K562 (cell line): ENCODE results near the gene PAXIP1. TPM values are rescaled to one million over a fixed set of nuclear protein-coding genes. Genes with fewer than 3 reads are reported as not detected.

Experiments used
- ARHGAP35 ChIP-seq: fragments of 450-650 bp; IDR thresholded peaks from 2 replicates; pipeline ENCODE4 v1.6.1; 2018; ENCODE audit not compliant: partially characterized antibody
- CHCHD3 ChIP-seq: fragments of 250-450 bp; sonication (Bioruptor Pico); IDR thresholded peaks from 2 replicates; pipeline ENCODE4 v2.1.2; 2022; ENCODE audit warnings: mild to moderate bottlenecking
- DMBX1 ChIP-seq: fragments of 250-450 bp; sonication (Bioruptor Pico); IDR thresholded peaks from 2 replicates; pipeline ENCODE4 v1.8.0; 2022; ENCODE audit warnings: inconsistent platforms, mild to moderate bottlenecking, moderate library complexity, borderline replicate concordance
- ESRRB ChIP-seq: fragments of 250-450 bp; sonication (Bioruptor Pico); IDR thresholded peaks from 2 replicates; pipeline ENCODE4 v1.5.0; 2020; ENCODE audit warnings: mild to moderate bottlenecking, moderate library complexity, borderline replicate concordance
- HDAC6 ChIP-seq: IDR thresholded peaks from 2 replicates; pipeline ENCODE4 v1.6.1; 2012; ENCODE audit warnings: low read depth, mild to moderate bottlenecking, control low read depth, inconsistent platforms, low read length, moderate library complexity
- MAFF ChIP-seq: IDR thresholded peaks from 2 replicates; pipeline ENCODE4 v1.6.1; 2012; ENCODE audit warnings: low read length, improper control_type of control experiment
- MAFK ChIP-seq: IDR thresholded peaks from 2 replicates; pipeline ENCODE4 v1.6.1; 2011; ENCODE audit warnings: low read length, improper control_type of control experiment
- MAZ ChIP-seq, 2 experiments: fragments of 450-650 bp in 1 of 2; sonication (generic) in 1 of 2; formaldehyde crosslinking; IDR thresholded peaks in 1 of 2; conservative IDR thresholded peaks in 1 of 2; 2 replicates each; pipeline versions ENCODE4 v1.4.0 to v1.5.0; 2020; ENCODE audit warnings: mild to moderate bottlenecking in 1 of 2, missing genetic modification reagents in 1 of 2
- MTF1 ChIP-seq: fragments of 250-450 bp; sonication (Bioruptor Pico); IDR thresholded peaks from 2 replicates; pipeline ENCODE4 v1.9.0; 2021; ENCODE audit warnings: moderate library complexity, mild to moderate bottlenecking, inconsistent platforms, borderline replicate concordance
- NFATC3 ChIP-seq: fragments of 450-650 bp; IDR thresholded peaks from 2 replicates; pipeline ENCODE4 v1.6.1; 2017; ENCODE audit warnings: mild to moderate bottlenecking
- PCBP1 ChIP-seq: fragments of 200-400 bp; formaldehyde crosslinking; IDR thresholded peaks from 2 replicates; pipeline ENCODE4 v1.6.1; 2018; ENCODE audit warnings: mild to moderate bottlenecking, low read depth, low read length; ENCODE audit not compliant: poor library complexity, severe bottlenecking
- PHTF2 ChIP-seq: fragments of 250-450 bp; sonication (Bioruptor Pico); IDR thresholded peaks from 2 replicates; pipeline ENCODE4 v1.5.0; 2021; ENCODE audit warnings: mild to moderate bottlenecking
- RCOR1 ChIP-seq, 2 experiments: IDR thresholded peaks; 2 replicates each; pipeline ENCODE4 v1.6.1; 2012; ENCODE audit warnings: low read depth in 2 of 2, low read length in 2 of 2, borderline replicate concordance in 1 of 2, improper control_type of control experiment in 1 of 2
- RFX5 ChIP-seq: IDR thresholded peaks from 2 replicates; pipeline ENCODE4 v1.6.1; 2011; ENCODE audit warnings: low read depth, mild to moderate bottlenecking, improper control_type of control experiment, low read length
- SAFB ChIP-seq: fragments of 200-400 bp; formaldehyde crosslinking; IDR thresholded peaks from 2 replicates; pipeline ENCODE4 v1.6.1; 2017; ENCODE audit warnings: low read depth, low read length, borderline replicate concordance
- SMAD3 ChIP-seq: fragments of 450-650 bp; formaldehyde crosslinking; conservative IDR thresholded peaks from 2 replicates; pipeline ENCODE4 v1.4.0; 2020; ENCODE audit warnings: mild to moderate bottlenecking
- SMARCA4 ChIP-seq: fragments of 450-650 bp; IDR thresholded peaks from 2 replicates; pipeline ENCODE4 v1.6.1; 2016
- SMARCE1 ChIP-seq: fragments of 450-650 bp; IDR thresholded peaks from 2 replicates; pipeline ENCODE4 v1.7.1; 2016; ENCODE audit warnings: mild to moderate bottlenecking
- SMC3 ChIP-seq: conservative IDR thresholded peaks from 2 replicates; pipeline ENCODE4 v1.6.1; 2011; ENCODE audit warnings: low read depth, low read length, improper control_type of control experiment; ENCODE audit not compliant: insufficient read depth
- TAF1 ChIP-seq: IDR thresholded peaks from 2 replicates; pipeline ENCODE4 v1.6.1; 2011; ENCODE audit warnings: mild to moderate bottlenecking, low read length, moderate library complexity; ENCODE audit not compliant: insufficient read depth, control insufficient read depth, severe bottlenecking; ENCODE audit errors: extremely low read depth
- TCF7 ChIP-seq: sonication (generic); IDR thresholded peaks from 2 replicates; pipeline ENCODE4 v1.6.1; 2016; ENCODE audit warnings: antibody characterized with exemption, borderline replicate concordance
- TEAD2 ChIP-seq: fragments of 450-650 bp; IDR thresholded peaks from 2 replicates; pipeline ENCODE4 v1.6.1; 2016; ENCODE audit warnings: missing genetic modification characterization, control low read depth, missing compliant biosample characterization
- ZKSCAN1 ChIP-seq: fragments of 150-350 bp; IDR thresholded peaks from 2 replicates; pipeline ENCODE4 v1.6.1; 2016; ENCODE audit warnings: low read depth, low read length
- ZNF696 ChIP-seq: fragments of 250-450 bp; sonication (Bioruptor Pico); conservative IDR thresholded peaks from 2 replicates; pipeline ENCODE4 v1.4.0; 2020; ENCODE audit warnings: mild to moderate bottlenecking, moderate library complexity
- ZNF75A ChIP-seq: fragments of 450-650 bp; formaldehyde crosslinking; IDR thresholded peaks from 2 replicates; pipeline ENCODE4 v1.4.0; 2020; ENCODE audit warnings: mild to moderate bottlenecking
- polyA plus RNA-seq, 8 experiments: library from polyadenylated mRNA; depleted of rRNA in 4 of 8; stranded (reverse) in 5 of 8; unstranded in 3 of 8; fragments of >200 nt; fragmentation: Nextera tagmentation in 2 of 8; fragmentation: Illumina TruSeq in 1 of 8; extraction: Ambion mirVana in 2 of 8; extraction: Trizol in 1 of 8; gene quantifications; 2 replicates each; pipeline versions ENCODE4 v1.2.1 to v1.2.3, GENCODE V29; 2011 to 2014; ENCODE audit warnings: inconsistent platforms in 1 of 8, missing spikeins in 1 of 8
- total RNA-seq, 7 experiments: library from RNA; depleted of rRNA in 6 of 7; stranded (reverse); fragments of >200 nt in 6 of 7; fragmentation: Illumina TruSeq in 2 of 7; extraction: Trizol in 2 of 7; gene quantifications; 2 replicates each; pipeline versions ENCODE4 v1.2.1 to v1.2.3, GENCODE V29; 2011 to 2021; ENCODE audit warnings: low replicate concordance in 1 of 7
- TF ChIP-seq, protein P1 (sequence below): fragments of 450-650 bp; conservative IDR thresholded peaks from 2 replicates; pipeline ENCODE4 v1.6.1; 2016; ENCODE audit warnings: missing genetic modification characterization, low read depth, mild to moderate bottlenecking, missing compliant biosample characterization, moderate library complexity
- TF ChIP-seq, protein P2 (sequence below), 2 experiments: fragments of 450-650 bp in 1 of 2; sonication (generic) in 1 of 2; formaldehyde crosslinking in 1 of 2; IDR thresholded peaks in 1 of 2; conservative IDR thresholded peaks in 1 of 2; 2 replicates each; pipeline versions ENCODE4 v1.6.1 to v1.8.1; 2016 to 2023; ENCODE audit warnings: mild to moderate bottlenecking in 2 of 2, moderate library complexity in 2 of 2, inconsistent platforms in 1 of 2, missing genetic modification reagents in 1 of 2

Gene PAXIP1
- total and polyA plus RNA-seq, 9 of the 15 experiments (the other 6 are each of a cell fraction or from before 2014, with no cell fraction given): 9.7 to 37.9 (median 28.4) TPM

DNA sequence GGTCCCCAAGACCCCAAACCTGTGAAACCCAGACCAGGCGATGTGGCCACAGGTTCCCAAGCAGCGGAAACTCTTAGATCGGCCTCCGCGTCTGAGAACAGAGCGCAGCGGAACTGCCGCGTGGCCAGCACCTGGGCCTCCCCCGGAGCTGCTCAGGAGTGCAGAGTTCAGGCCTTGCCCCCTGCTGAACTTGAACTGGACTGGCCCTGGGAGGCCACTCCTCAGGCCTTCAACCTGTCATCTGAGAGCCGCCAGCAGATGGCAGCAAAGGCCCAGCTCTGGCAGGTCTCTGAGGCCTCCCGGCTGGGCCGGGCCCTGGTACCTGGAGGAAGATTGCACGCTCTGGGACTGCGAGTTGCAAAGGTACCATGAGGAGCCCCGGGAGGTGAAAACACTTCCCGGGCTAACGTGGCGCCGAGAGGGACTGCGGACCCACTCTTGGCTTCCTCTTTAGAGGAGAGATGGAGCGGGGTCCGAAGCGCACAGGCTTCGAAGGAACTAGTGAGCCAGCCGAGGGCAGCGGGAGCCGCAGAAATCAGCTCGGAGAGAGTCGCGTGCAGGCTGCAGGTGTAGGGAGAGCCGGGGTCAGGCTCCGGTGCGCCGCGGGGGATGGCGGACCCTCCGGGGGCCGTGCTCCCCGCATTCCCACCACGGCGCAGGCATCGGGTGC, 89.2 kb downstream of the PAXIP1 start (continued):
- no peak for TF ChIP-seq TAF1
- no peak for TF ChIP-seq PCBP1
- no peak for TF ChIP-seq SMARCE1
- TF ChIP-seq SAFB: no peak
- TF ChIP-seq NFATC3: no peak
- no peak for TF ChIP-seq DMBX1 (CRISPR knock-in tag)
- no peak for TF ChIP-seq ESRRB (CRISPR knock-in tag)
- TF ChIP-seq MAFK: no peak
- TF ChIP-seq ZNF75A: no peak
- TF ChIP-seq SMARCA4: no peak
- no peak for TF ChIP-seq HDAC6
- TF ChIP-seq, protein P1, sequence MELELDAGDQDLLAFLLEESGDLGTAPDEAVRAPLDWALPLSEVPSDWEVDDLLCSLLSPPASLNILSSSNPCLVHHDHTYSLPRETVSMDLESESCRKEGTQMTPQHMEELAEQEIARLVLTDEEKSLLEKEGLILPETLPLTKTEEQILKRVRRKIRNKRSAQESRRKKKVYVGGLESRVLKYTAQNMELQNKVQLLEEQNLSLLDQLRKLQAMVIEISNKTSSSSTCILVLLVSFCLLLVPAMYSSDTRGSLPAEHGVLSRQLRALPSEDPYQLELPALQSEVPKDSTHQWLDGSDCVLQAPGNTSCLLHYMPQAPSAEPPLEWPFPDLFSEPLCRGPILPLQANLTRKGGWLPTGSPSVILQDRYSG (tag): no peak
- TF ChIP-seq, protein P2, sequence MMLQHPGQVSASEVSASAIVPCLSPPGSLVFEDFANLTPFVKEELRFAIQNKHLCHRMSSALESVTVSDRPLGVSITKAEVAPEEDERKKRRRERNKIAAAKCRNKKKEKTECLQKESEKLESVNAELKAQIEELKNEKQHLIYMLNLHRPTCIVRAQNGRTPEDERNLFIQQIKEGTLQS (IDR thresholded peaks at IDR 0.05): no peak
- TF ChIP-seq, protein P2 (CRISPR knock-in tag; conservative IDR thresholded peaks at IDR 0.05): 0 out of 2 replicates have a peak, but pooled peaks have one; percentile 53
- TF ChIP-seq MAZ (CRISPR knock-in tag; conservative IDR thresholded peaks at IDR 0.05 in 1 of 2, IDR thresholded peaks at IDR 0.05 in 1 of 2): peak in 1 of 2 experiments; percentile 44; a peak in 2 of 4 replicates
- TF ChIP-seq SMC3: peak; percentile 91
- no peak for TF ChIP-seq TCF7
- no peak for TF ChIP-seq ARHGAP35
- TF ChIP-seq SMAD3 (CRISPR knock-in tag): no peak
- TF ChIP-seq ZKSCAN1: no peak
- TF ChIP-seq TEAD2 (tag): no peak
- no peak for TF ChIP-seq PHTF2 (CRISPR knock-in tag)
- no peak for TF ChIP-seq ZNF696 (CRISPR knock-in tag)
- no peak for TF ChIP-seq MTF1 (CRISPR knock-in tag)
- no peak for TF ChIP-seq MAFF
- no peak for TF ChIP-seq RFX5
- peak in 1 of 2 experiments; percentile 64; a peak in 1 of 4 replicates for TF ChIP-seq RCOR1 (IDR thresholded peaks at IDR 0.05; ENCODE audit: borderline replicate concordance in 1 of 2, low read depth in 2 of 2, low read length in 2 of 2)
- no peak for TF ChIP-seq CHCHD3 (CRISPR knock-in tag)
